MCF 10A (cell line): ENCODE data around the gene KDM6A. TPM values are rescaled to one million over a fixed set of nuclear protein-coding genes. Genes with fewer than 3 reads are reported as not detected.

Experiments
- BruUV-seq: library from RNA; stranded (reverse); fragments of 400-500 nt; replicated peaks from 2 replicates; lab custom pipeline; 2021; lab: Mats Ljungman, UMichigan
- CTCF ChIA-PET: fragments of 300-600 bp; sonication (Branson Sonifier 250); formaldehyde crosslinking; extraction: SDS; loops from one replicate; lab custom pipeline; 2021; ENCODE audit warnings: antibody characterized with exemption, inconsistent platforms; lab: Yijun Ruan, JAX
- POLR2A ChIA-PET: fragments of 300-600, 350-650 bp; sonication (Branson Sonifier 250); formaldehyde crosslinking; extraction: SDS; loops from one replicate; lab custom pipeline; 2020; ENCODE audit warnings: antibody characterized with exemption, inconsistent platforms; lab: Yijun Ruan, JAX
- DNase-seq: peaks from one replicate; pipeline ENCODE4 v3.0.0-alpha.2; 2018; ENCODE audit not compliant: unreplicated experiment
- H3K27ac Mint-ChIP-seq: one replicate; pipeline ENCODE4 v1.8.0; 2022; ENCODE audit warnings: mild to moderate bottlenecking, low read depth, mixed read lengths; ENCODE audit not compliant: unreplicated experiment
- H3K27me3 Mint-ChIP-seq: one replicate; pipeline ENCODE4 v1.8.0; 2022; ENCODE audit warnings: mixed read lengths; ENCODE audit not compliant: insufficient read depth, unreplicated experiment
- H3K36me3 Mint-ChIP-seq: one replicate; pipeline ENCODE4 v1.8.0; 2022; ENCODE audit warnings: mild to moderate bottlenecking, moderate library complexity, mixed read lengths; ENCODE audit not compliant: insufficient read depth, unreplicated experiment
- H3K4me1 Mint-ChIP-seq: one replicate; pipeline ENCODE4 v1.8.0; 2022; ENCODE audit warnings: mixed read lengths; ENCODE audit not compliant: insufficient read depth, unreplicated experiment
- H3K4me3 Mint-ChIP-seq: one replicate; pipeline ENCODE4 v1.8.0; 2022; ENCODE audit warnings: mild to moderate bottlenecking, moderate library complexity, mixed read lengths; ENCODE audit not compliant: unreplicated experiment
- H3K9me3 Mint-ChIP-seq: one replicate; pipeline ENCODE4 v1.8.0; 2022; ENCODE audit warnings: mixed read lengths; ENCODE audit not compliant: unreplicated experiment
- intact Hi-C: fragments of 100-400 bp; cut with micrococcal nuclease; formaldehyde crosslinking; loops from 2 replicates; pipeline ENCODE4 v1.14.1; 2022
- total RNA-seq: library from RNA; stranded (reverse); gene quantifications from 2 replicates; pipeline ENCODE4 v1.2.3, GENCODE V29; 2022
- TF ChIP-seq, protein P1 (sequence below): fragments of 200-600 bp; IDR thresholded peaks from one replicate; pipeline ENCODE4 v1.8.0; 2022; ENCODE audit warnings: antibody characterized with exemption, mild to moderate bottlenecking; ENCODE audit not compliant: unreplicated experiment

Gene KDM6A
- total RNA-seq, 1 experiment from 2014 or later: 31.8 TPM

DNA sequence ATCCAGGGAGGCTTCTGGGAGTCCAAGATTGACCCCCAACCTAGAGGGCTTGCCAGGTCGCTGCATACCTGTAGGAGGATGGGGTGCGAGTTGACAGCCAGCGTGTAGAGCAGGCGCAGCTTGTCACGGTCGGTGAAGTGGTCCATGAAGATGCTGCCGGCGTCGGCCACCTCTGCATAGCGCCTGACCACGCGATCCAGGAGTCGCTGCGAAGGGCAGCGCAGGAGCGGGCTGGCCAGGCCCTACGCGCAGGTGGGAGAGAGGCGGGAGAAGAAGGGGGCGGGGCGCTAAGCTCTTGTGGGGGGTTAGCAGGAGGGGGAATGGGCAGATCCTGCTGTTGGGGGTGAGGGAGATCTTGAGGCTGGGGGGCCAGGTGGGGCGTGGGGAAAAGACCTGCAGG lies 284.7 kb downstream of the KDM6A start:
- Mint-ChIP-seq H3K36me3 (no peaks in the 10 kb centered on the region), H3K27ac (no peak overlapping the region), H3K27me3 (peaks cover 67% of the 10 kb centered on the region), H3K4me3 (no peak overlapping the region), H3K9me3 (peaks cover 7% of the 10 kb centered on the region), H3K4me1 (peaks cover 7% of the 10 kb centered on the region)
- DNase-seq: no peak
- no TSS peak for BruUV-seq
- TF ChIP-seq, protein P1, sequence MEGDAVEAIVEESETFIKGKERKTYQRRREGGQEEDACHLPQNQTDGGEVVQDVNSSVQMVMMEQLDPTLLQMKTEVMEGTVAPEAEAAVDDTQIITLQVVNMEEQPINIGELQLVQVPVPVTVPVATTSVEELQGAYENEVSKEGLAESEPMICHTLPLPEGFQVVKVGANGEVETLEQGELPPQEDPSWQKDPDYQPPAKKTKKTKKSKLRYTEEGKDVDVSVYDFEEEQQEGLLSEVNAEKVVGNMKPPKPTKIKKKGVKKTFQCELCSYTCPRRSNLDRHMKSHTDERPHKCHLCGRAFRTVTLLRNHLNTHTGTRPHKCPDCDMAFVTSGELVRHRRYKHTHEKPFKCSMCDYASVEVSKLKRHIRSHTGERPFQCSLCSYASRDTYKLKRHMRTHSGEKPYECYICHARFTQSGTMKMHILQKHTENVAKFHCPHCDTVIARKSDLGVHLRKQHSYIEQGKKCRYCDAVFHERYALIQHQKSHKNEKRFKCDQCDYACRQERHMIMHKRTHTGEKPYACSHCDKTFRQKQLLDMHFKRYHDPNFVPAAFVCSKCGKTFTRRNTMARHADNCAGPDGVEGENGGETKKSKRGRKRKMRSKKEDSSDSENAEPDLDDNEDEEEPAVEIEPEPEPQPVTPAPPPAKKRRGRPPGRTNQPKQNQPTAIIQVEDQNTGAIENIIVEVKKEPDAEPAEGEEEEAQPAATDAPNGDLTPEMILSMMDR: no peak
- intact Hi-C loops: no loop called here
- ChIA-PET CTCF (no interaction called here), POLR2A (no interaction called here)

Other genes starting within 250 kb of the KDM6A start
- not detected in 2 replicates for gene DUSP21, start 29.2 kb upstream of the KDM6A start, total RNA-seq